ENCODE data around the gene WDR7.

The WDR7 gene

DNA sequence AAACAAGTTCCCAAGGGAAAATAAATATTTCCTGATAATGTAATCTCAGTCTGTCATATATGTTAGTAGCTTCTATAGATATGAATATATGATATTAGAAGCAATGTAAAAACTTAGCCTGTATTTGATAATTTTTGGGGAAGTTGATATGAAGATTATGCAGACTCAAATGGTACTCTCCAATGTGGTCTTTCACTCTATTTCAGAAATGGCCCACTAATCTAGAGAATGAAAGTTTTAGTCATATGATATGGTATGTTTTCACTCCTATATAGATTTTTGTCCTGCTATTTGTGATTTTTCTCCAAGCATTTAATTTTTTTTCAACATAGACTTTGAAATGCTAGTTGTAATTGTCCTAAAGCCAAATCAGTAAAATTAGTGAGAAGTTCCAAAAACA is 259.1 kb downstream of the WDR7 start:
- Histone ChIP-seq H3K79me1 (replicated peaks; ENCODE audit: low read length, poor library complexity, severe bottlenecking) (peaks cover 4% of the 10 kb centered on the region), H2BK15ac (ENCODE audit: low read depth, poor library complexity, severe bottlenecking) (no peak overlapping the region), H3K27ac (ENCODE audit: low read length, poor library complexity, severe bottlenecking) (no peak overlapping the region), H4K91ac (ENCODE audit: low read length) (no peak overlapping the region), H2BK5ac (ENCODE audit: low read depth, low read length, poor library complexity, severe bottlenecking) (no peak overlapping the region), H3K4me3 (ENCODE audit: insufficient read depth in 1 of 2, low read depth in 1 of 2, low read length in 2 of 2) (no peak overlapping the region), H3K14ac (ENCODE audit: low read length in 2 of 2) (no peak overlapping the region), H3K27me3 (ENCODE audit: control insufficient read depth in 1 of 2, insufficient read depth in 1 of 2, low read length in 2 of 2) (no peaks in the 10 kb centered on the region), H3K9ac (ENCODE audit: low read length) (no peak overlapping the region), H3K4me2 (ENCODE audit: low read length, poor library complexity, severe bottlenecking) (no peak overlapping the region), H2AK5ac (ENCODE audit: low read length, severe bottlenecking) (no peak overlapping the region), H3K9me3 (ENCODE audit: control insufficient read depth, low read length) (no peaks in the 10 kb centered on the region), H2AFZ (ENCODE audit: low read depth, low read length) (no peak overlapping the region), H3K23ac (ENCODE audit: low read length in 2 of 2) (no peak overlapping the region), H2BK12ac (ENCODE audit: low read length in 2 of 2) (no peak overlapping the region), H2BK120ac (ENCODE audit: low read depth, low read length) (no peak overlapping the region), H3K18ac (ENCODE audit: low read depth in 1 of 2, low read length in 2 of 2) (no peak overlapping the region), H3K4ac (ENCODE audit: low read depth in 1 of 2, low read length in 2 of 2) (no peak overlapping the region), H3K36me3 (ENCODE audit: control insufficient read depth in 1 of 2, insufficient read depth in 2 of 2, low read depth in 1 of 2, low read length in 2 of 2) (no peaks in the 10 kb centered on the region), H3K4me1 (ENCODE audit: control insufficient read depth, insufficient read depth, low read depth, low read length) (no peaks in the 10 kb centered on the region), H4K8ac (ENCODE audit: low read length) (no peak overlapping the region)
- no peak for DNase-seq

DNA sequence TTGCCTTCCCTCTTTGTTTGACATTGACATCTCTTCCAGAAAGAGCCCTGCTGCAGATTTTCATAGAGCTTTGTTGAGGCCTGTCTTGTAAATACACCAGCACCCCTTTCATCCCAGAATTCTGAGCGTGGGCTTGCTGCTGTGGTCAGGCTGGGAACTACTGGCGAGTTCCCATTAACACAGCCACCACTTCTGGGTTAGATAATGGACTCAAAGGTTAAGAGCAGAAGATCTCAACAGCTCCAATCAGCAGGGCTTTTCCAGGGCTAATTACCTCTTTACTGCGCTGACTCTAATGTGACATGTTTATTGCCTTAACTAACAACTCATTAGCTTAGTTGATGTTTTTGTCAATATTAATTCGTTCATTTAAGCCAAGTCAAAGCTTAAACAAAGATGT is 259.8 kb downstream of the WDR7 start:
- Histone ChIP-seq H4K8ac (ENCODE audit: low read length) (no peak overlapping the region), H2BK120ac (ENCODE audit: low read depth, low read length) (no peak overlapping the region), H3K79me1 (replicated peaks; ENCODE audit: low read length, poor library complexity, severe bottlenecking) (peaks cover 4% of the 10 kb centered on the region), H2BK5ac (ENCODE audit: low read depth, low read length, poor library complexity, severe bottlenecking) (no peak overlapping the region), H3K4me3 (ENCODE audit: insufficient read depth in 1 of 2, low read depth in 1 of 2, low read length in 2 of 2) (no peak overlapping the region), H3K4ac (ENCODE audit: low read depth in 1 of 2, low read length in 2 of 2) (no peak overlapping the region), H3K23ac (ENCODE audit: low read length in 2 of 2) (no peak overlapping the region), H2BK15ac (ENCODE audit: low read depth, poor library complexity, severe bottlenecking) (no peak overlapping the region), H3K9me3 (ENCODE audit: control insufficient read depth, low read length) (no peaks in the 10 kb centered on the region), H3K18ac (ENCODE audit: low read depth in 1 of 2, low read length in 2 of 2) (no peak overlapping the region), H3K27ac (ENCODE audit: low read length, poor library complexity, severe bottlenecking) (no peak overlapping the region), H3K4me1 (ENCODE audit: control insufficient read depth, insufficient read depth, low read depth, low read length) (no peaks in the 10 kb centered on the region), H3K27me3 (ENCODE audit: control insufficient read depth in 1 of 2, insufficient read depth in 1 of 2, low read length in 2 of 2) (no peaks in the 10 kb centered on the region), H3K4me2 (ENCODE audit: low read length, poor library complexity, severe bottlenecking) (no peak overlapping the region), H3K9ac (ENCODE audit: low read length) (no peak overlapping the region), H3K36me3 (ENCODE audit: control insufficient read depth in 1 of 2, insufficient read depth in 2 of 2, low read depth in 1 of 2, low read length in 2 of 2) (no peaks in the 10 kb centered on the region), H4K91ac (ENCODE audit: low read length) (no peak overlapping the region), H2AK5ac (ENCODE audit: low read length, severe bottlenecking) (no peak overlapping the region), H2BK12ac (ENCODE audit: low read length in 2 of 2) (no peak overlapping the region), H3K14ac (ENCODE audit: low read length in 2 of 2) (no peak overlapping the region), H2AFZ (ENCODE audit: low read depth, low read length) (no peak overlapping the region)
- WGBS = 31% methylated on average over 2 of the region's 4 CpGs
- peak; percentile 3 for DNase-seq

DNA sequence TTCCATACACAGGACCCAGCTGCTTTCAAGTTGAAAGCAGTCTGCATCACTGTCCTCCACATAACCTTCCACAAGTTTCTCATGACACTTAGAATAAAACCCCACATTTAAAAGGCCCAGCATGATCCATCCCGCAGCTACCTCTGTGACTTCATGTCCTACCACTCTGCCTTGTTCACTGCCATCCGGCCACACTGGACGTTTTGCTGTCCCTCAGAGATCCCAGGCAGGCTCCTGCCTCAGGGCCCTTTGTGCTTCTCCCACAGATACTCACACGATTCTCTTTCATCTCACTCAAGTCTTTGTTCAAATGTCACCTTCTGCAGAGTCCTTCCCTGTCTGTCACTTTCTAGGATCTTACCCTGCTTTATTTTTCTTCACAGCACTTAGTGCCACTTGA is 262.8 kb downstream of the WDR7 start:
- Histone ChIP-seq H3K9ac (ENCODE audit: low read length) (no peak overlapping the region), H2BK15ac (ENCODE audit: low read depth, poor library complexity, severe bottlenecking) (no peak overlapping the region), H2BK12ac (ENCODE audit: low read length in 2 of 2) (no peak overlapping the region), H3K4me1 (ENCODE audit: control insufficient read depth, insufficient read depth, low read depth, low read length) (no peaks in the 10 kb centered on the region), H2AK5ac (ENCODE audit: low read length, severe bottlenecking) (no peak overlapping the region), H3K4me2 (ENCODE audit: low read length, poor library complexity, severe bottlenecking) (no peak overlapping the region), H3K23ac (ENCODE audit: low read length in 2 of 2) (no peak overlapping the region), H3K79me1 (replicated peaks; ENCODE audit: low read length, poor library complexity, severe bottlenecking) (peaks cover 4% of the 10 kb centered on the region), H3K27me3 (ENCODE audit: control insufficient read depth in 1 of 2, insufficient read depth in 1 of 2, low read length in 2 of 2) (no peaks in the 10 kb centered on the region), H4K91ac (ENCODE audit: low read length) (peak overlapping the region; percentile 39), H3K4me3 (ENCODE audit: insufficient read depth in 1 of 2, low read depth in 1 of 2, low read length in 2 of 2) (no peak overlapping the region), H3K14ac (ENCODE audit: low read length in 2 of 2) (no peak overlapping the region), H3K36me3 (ENCODE audit: control insufficient read depth in 1 of 2, insufficient read depth in 2 of 2, low read depth in 1 of 2, low read length in 2 of 2) (no peaks in the 10 kb centered on the region), H2BK120ac (ENCODE audit: low read depth, low read length) (peak overlapping the region; percentile 61), H3K18ac (ENCODE audit: low read depth in 1 of 2, low read length in 2 of 2) (no peak overlapping the region), H3K4ac (ENCODE audit: low read depth in 1 of 2, low read length in 2 of 2) (no peak overlapping the region), H3K27ac (ENCODE audit: low read length, poor library complexity, severe bottlenecking) (no peak overlapping the region), H4K8ac (ENCODE audit: low read length) (no peak overlapping the region), H2AFZ (ENCODE audit: low read depth, low read length) (no peak overlapping the region), H2BK5ac (ENCODE audit: low read depth, low read length, poor library complexity, severe bottlenecking) (no peak overlapping the region), H3K9me3 (ENCODE audit: control insufficient read depth, low read length) (no peaks in the 10 kb centered on the region)
- WGBS = 76% methylated on average over 4 of the region's 4 CpGs
- no peak for DNase-seq

DNA sequence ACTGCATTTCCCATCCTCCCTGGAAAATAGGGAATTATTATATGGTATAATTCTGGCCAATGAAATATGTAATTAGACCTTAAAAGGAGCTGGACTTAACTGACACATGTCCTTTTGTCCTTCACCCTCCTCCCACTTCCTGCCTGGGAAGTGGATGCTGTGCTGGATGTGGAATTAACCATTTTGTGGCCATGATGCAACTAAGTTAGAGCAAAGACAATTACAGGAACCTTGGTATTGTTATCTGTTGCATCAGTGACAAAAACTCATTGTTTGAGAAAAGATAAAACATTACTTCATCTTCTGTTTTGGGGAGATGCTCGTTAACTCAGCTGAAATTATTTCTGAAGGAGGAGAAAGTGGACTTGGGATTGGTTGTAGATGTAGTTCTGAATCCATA is 268.0 kb downstream of the WDR7 start:
- no peak overlapping the region for H3K4me3 ChIP-seq (ENCODE audit: insufficient read depth in 1 of 2, low read depth in 1 of 2, low read length in 2 of 2)
- WGBS = 93% methylated on average over 1 of the region's 1 CpG

More for the DNA sequence above, 268.0 kb downstream of the WDR7 start:
- no peak overlapping the region for H3K4ac ChIP-seq (ENCODE audit: low read depth in 1 of 2, low read length in 2 of 2)
- no peak overlapping the region for H3K27ac ChIP-seq (ENCODE audit: low read length, poor library complexity, severe bottlenecking)
- no peak overlapping the region for H2AFZ ChIP-seq (ENCODE audit: low read depth, low read length)
- DNase-seq = no peak
- no peaks in the 10 kb centered on the region for H3K36me3 ChIP-seq (ENCODE audit: control insufficient read depth in 1 of 2, insufficient read depth in 2 of 2, low read depth in 1 of 2, low read length in 2 of 2)
- no peak overlapping the region for H4K91ac ChIP-seq (ENCODE audit: low read length)
- no peaks in the 10 kb centered on the region for H3K9me3 ChIP-seq (ENCODE audit: control insufficient read depth, low read length)
- no peak overlapping the region for H2BK5ac ChIP-seq (ENCODE audit: low read depth, low read length, poor library complexity, severe bottlenecking)
- H3K27me3 ChIP-seq (ENCODE audit: control insufficient read depth in 1 of 2, insufficient read depth in 1 of 2, low read length in 2 of 2) = no peaks in the 10 kb centered on the region
- no peak overlapping the region for H3K18ac ChIP-seq (ENCODE audit: low read depth in 1 of 2, low read length in 2 of 2)
- no peak overlapping the region for H3K4me2 ChIP-seq (ENCODE audit: low read length, poor library complexity, severe bottlenecking)
- no peak overlapping the region for H2BK12ac ChIP-seq (ENCODE audit: low read length in 2 of 2)
- H2AK5ac ChIP-seq (ENCODE audit: low read length, severe bottlenecking) = no peak overlapping the region
- H3K9ac ChIP-seq (ENCODE audit: low read length) = no peak overlapping the region
- H3K4me1 ChIP-seq (ENCODE audit: control insufficient read depth, insufficient read depth, low read depth, low read length) = no peaks in the 10 kb centered on the region
- H4K8ac ChIP-seq (ENCODE audit: low read length) = no peak overlapping the region
- peaks cover 2% of the 10 kb centered on the region for H3K79me1 ChIP-seq (replicated peaks; ENCODE audit: low read length, poor library complexity, severe bottlenecking)
- no peak overlapping the region for H2BK15ac ChIP-seq (ENCODE audit: low read depth, poor library complexity, severe bottlenecking)
- no peak overlapping the region for H3K14ac ChIP-seq (ENCODE audit: low read length in 2 of 2)
- no peak overlapping the region for H3K23ac ChIP-seq (ENCODE audit: low read length in 2 of 2)
- no peak overlapping the region for H2BK120ac ChIP-seq (ENCODE audit: low read depth, low read length)

Measured in mesenchymal stem cell (in vitro differentiated cells and primary cell).